Loucy (cell line): ENCODE data around the gene CROCC2.

Experiments used
- H2AFZ ChIP-seq: fragments of 200-600 bp; sonication (generic); 2 replicates; pipeline ENCODE4 v1.6.0; 2016; ENCODE audit warnings: antibody characterized with exemption, mild to moderate bottlenecking, low read length, moderate library complexity
- H3F3A ChIP-seq: fragments of 200-600 bp; 2 replicates; pipeline ENCODE4 v1.6.0; 2016; ENCODE audit warnings: antibody characterized with exemption, low read depth, mild to moderate bottlenecking
- H3K27me3 ChIP-seq: fragments of 200-600 bp; sonication (generic); 2 replicates; pipeline ENCODE4 v1.6.1; 2014; ENCODE audit warnings: low read length, mild to moderate bottlenecking; ENCODE audit not compliant: insufficient read depth, poor library complexity, severe bottlenecking
- H3K36me3 ChIP-seq: fragments of 200-600 bp; sonication (generic); 2 replicates; pipeline ENCODE4 v1.6.1; 2016; ENCODE audit warnings: low read length; ENCODE audit not compliant: insufficient read depth
- H3K4me1 ChIP-seq: fragments of 200-600 bp; sonication (generic); 2 replicates; pipeline ENCODE4 v1.5.1; 2014; ENCODE audit warnings: low read length, mild to moderate bottlenecking; ENCODE audit not compliant: insufficient read depth, poor library complexity, severe bottlenecking
- H3K4me2 ChIP-seq: fragments of 200-600 bp; sonication (generic); 2 replicates; pipeline ENCODE4 v1.6.0; 2014; ENCODE audit warnings: antibody characterized with exemption, low read length, low read depth, mild to moderate bottlenecking; ENCODE audit not compliant: poor library complexity, severe bottlenecking
- H3K4me3 ChIP-seq: fragments of 200-600 bp; sonication (generic); 2 replicates; pipeline ENCODE4 v1.5.1; 2014; ENCODE audit warnings: low read length, mild to moderate bottlenecking, mixed read lengths; ENCODE audit not compliant: poor library complexity, severe bottlenecking
- H3K79me2 ChIP-seq: fragments of 200-600 bp; sonication (generic); 2 replicates; pipeline ENCODE4 v1.6.1; 2014; ENCODE audit warnings: low read length; ENCODE audit not compliant: insufficient read depth
- H3K9ac ChIP-seq: fragments of 200-600 bp; sonication (generic); 2 replicates; pipeline ENCODE4 v1.6.0; 2014; ENCODE audit warnings: mild to moderate bottlenecking, low read depth, low read length, moderate library complexity; ENCODE audit not compliant: poor library complexity, severe bottlenecking
- H3K9me2 ChIP-seq: fragments of 200-600 bp; sonication (generic); replicated peaks from 2 replicates; pipeline ENCODE4 v1.6.1; 2016; ENCODE audit warnings: low read depth, low read length, mixed read lengths
- H3K9me3 ChIP-seq: fragments of 200-600 bp; sonication (generic); 2 replicates; pipeline ENCODE4 v1.6.1; 2014; ENCODE audit warnings: mild to moderate bottlenecking, antibody characterized with exemption, low read length, low read depth; ENCODE audit not compliant: insufficient read depth
- H4K20me1 ChIP-seq: fragments of 200-600 bp; sonication (generic); 2 replicates; pipeline ENCODE4 v1.6.0; 2014; ENCODE audit warnings: antibody characterized with exemption, low read length, mild to moderate bottlenecking; ENCODE audit not compliant: insufficient read depth, poor library complexity, severe bottlenecking
- CTCF ChIP-seq: fragments of 200-600 bp; sonication (generic); conservative IDR thresholded peaks from 2 replicates; pipeline ENCODE4 v1.5.1; 2014; ENCODE audit warnings: mild to moderate bottlenecking, antibody characterized with exemption, low read length
- EZH2phosphoT487 ChIP-seq: fragments of 200-600 bp; IDR thresholded peaks from 2 replicates; pipeline ENCODE4 v1.6.1; 2018; ENCODE audit warnings: antibody characterized with exemption, mild to moderate bottlenecking, moderate library complexity, borderline replicate concordance

The CROCC2 gene

GRCh38 chr2:240894006-240894405, 12.1 kb upstream of the CROCC2 start:
- no peaks in the 10 kb centered on the region for H4K20me1 ChIP-seq
- H3K4me1 ChIP-seq = no peaks in the 10 kb centered on the region
- H3K9ac ChIP-seq = no peak overlapping the region
- TF ChIP-seq EZH2phosphoT487 (no peak), CTCF (no peak)
- no peak overlapping the region for H3K4me2 ChIP-seq
- H3K4me3 ChIP-seq = no peak overlapping the region
- H3F3A ChIP-seq = no peaks in the 10 kb centered on the region
- no peaks in the 10 kb centered on the region for H3K9me2 ChIP-seq
- no peaks in the 10 kb centered on the region for H3K36me3 ChIP-seq
- peaks cover 6% of the 10 kb centered on the region; the same call in 1 of the 2 replicates for H3K9me3 ChIP-seq
- no peaks in the 10 kb centered on the region for H3K27me3 ChIP-seq
- no peaks in the 10 kb centered on the region for H3K79me2 ChIP-seq
- H2AFZ ChIP-seq = no peak overlapping the region

GRCh38 chr2:240894836-240895558, 11.1 kb upstream of the CROCC2 start:
- no peaks in the 10 kb centered on the region; the same call in 1 of the 2 replicates for H3K9me3 ChIP-seq
- H3K79me2 ChIP-seq = no peaks in the 10 kb centered on the region
- H3K4me1 ChIP-seq = no peaks in the 10 kb centered on the region
- H3F3A ChIP-seq = no peaks in the 10 kb centered on the region
- TF ChIP-seq CTCF = no peak
- TF ChIP-seq EZH2phosphoT487 = no peak
- H3K36me3 ChIP-seq = no peaks in the 10 kb centered on the region
- H4K20me1 ChIP-seq = no peaks in the 10 kb centered on the region
- no peaks in the 10 kb centered on the region for H3K27me3 ChIP-seq
- H3K9me2 ChIP-seq = no peaks in the 10 kb centered on the region
- no peak overlapping the region for H3K4me2 ChIP-seq
- H2AFZ ChIP-seq = no peak overlapping the region
- no peak overlapping the region for H3K9ac ChIP-seq
- no peak overlapping the region for H3K4me3 ChIP-seq

DNA sequence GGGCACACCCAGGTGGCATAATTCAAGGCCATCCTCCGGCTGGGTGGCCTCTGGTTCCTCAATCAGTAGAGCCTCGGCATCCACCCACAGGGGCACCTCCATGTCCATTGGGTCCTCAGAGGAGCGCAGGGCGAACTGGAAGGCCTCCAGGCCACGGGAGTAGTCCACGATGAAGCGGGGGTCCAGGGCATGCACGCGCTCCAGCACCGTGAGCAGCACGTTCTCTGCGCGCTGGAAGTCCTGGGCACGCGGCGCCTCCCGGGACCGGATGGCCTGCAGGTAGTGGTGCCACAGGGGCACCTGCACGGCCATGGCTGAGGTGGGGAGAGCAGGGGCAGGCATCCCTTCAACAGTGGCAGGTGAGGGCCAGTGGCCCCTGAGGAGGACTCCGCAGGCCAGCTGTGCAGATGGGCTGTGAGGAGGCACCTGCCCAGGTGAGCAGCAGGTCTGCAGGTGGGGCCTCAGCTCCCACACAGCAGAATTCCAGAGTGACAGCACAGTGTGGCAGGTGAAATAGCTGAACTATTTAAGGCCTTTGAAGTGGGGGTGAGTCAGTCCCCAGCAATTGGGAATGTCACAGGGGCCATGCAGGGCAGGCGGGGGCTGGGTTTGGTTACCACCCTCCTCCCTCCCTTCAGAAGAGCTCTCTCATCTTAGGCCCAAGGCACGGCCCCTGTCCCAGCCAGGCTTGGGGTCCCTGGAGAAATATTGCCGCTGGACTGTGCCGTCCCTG, 10.3 kb upstream of the CROCC2 start, which contains the start of gene MAB21L4:
Gene MAB21L4, minus strand, starts transcription at position 501 of the 733 bp plus-strand sequence. Its CDS starts 159 bp downstream, at position 342.
- Histone ChIP-seq H3K27me3 (no peaks in the 10 kb centered on the region), H3K9me3 (no peaks in the 10 kb centered on the region; the same call in 1 of the 2 replicates), H3K4me1 (no peaks in the 10 kb centered on the region), H3K36me3 (no peaks in the 10 kb centered on the region), H3K4me2 (no peak within 1 kb of the TSS), H3F3A (no peaks in the 10 kb centered on the region), H2AFZ (no peak within 1 kb of the TSS), H3K9ac (no peak within 1 kb of the TSS), H3K79me2 (no peaks in the 10 kb centered on the region), H4K20me1 (no peaks in the 10 kb centered on the region), H3K4me3 (no peak within 1 kb of the TSS), H3K9me2 (no peaks in the 10 kb centered on the region)
- TF ChIP-seq EZH2phosphoT487 (no peak), CTCF (no peak)
